Measurements from ENCODE around the gene PCP2.

DNA sequence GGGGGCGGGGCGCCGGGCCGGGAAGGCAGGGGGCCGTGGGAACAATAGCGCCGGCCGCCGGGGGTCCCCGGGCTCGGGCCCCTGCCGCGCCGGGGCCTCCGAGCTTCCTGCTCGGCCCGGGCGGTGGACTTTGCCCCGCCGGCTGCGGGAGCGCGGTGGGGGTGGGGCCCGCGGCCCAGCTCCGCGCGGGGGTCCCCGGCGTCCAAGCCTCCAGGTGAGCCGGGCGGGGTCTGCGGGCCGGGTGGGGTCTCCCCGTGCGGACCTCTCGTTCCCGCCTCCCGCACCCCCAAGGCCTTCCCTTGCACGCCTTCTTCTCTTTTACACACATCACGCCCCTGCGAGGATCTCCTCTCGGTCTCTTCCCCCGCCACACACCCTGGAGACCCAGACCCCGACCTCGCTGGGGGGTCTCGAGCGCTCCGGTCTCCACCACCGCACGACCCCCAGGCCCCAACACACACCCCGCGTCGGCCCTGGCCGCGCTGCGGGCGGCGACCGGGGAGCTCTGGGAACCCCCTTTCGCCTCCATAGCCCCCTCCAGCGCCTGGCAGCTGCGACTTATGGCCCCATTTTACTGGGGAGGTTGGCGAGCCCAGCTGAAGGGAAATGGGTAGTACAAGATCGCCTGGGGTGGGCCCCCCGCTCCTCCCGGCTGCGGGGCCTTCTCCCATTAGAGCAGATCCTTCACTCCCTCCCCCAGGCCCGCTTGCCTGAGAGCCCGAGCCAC, 37.1 kb downstream of the PCP2 start:
- TF ChIP-seq, protein P1, sequence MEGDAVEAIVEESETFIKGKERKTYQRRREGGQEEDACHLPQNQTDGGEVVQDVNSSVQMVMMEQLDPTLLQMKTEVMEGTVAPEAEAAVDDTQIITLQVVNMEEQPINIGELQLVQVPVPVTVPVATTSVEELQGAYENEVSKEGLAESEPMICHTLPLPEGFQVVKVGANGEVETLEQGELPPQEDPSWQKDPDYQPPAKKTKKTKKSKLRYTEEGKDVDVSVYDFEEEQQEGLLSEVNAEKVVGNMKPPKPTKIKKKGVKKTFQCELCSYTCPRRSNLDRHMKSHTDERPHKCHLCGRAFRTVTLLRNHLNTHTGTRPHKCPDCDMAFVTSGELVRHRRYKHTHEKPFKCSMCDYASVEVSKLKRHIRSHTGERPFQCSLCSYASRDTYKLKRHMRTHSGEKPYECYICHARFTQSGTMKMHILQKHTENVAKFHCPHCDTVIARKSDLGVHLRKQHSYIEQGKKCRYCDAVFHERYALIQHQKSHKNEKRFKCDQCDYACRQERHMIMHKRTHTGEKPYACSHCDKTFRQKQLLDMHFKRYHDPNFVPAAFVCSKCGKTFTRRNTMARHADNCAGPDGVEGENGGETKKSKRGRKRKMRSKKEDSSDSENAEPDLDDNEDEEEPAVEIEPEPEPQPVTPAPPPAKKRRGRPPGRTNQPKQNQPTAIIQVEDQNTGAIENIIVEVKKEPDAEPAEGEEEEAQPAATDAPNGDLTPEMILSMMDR (IDR thresholded peaks at IDR 0.05; ENCODE audit: low read depth, low read length), result no peak
- no peak for TF ChIP-seq POLR2A (IDR thresholded peaks at IDR 0.05; ENCODE audit: extremely low read depth, insufficient read length)
- TF ChIP-seq, protein P2, sequence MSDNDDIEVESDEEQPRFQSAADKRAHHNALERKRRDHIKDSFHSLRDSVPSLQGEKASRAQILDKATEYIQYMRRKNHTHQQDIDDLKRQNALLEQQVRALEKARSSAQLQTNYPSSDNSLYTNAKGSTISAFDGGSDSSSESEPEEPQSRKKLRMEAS (IDR thresholded peaks at IDR 0.05; ENCODE audit: low read depth, low read length), result no peak
- no peak for TF ChIP-seq MYC (IDR thresholded peaks at IDR 0.05; ENCODE audit: low read depth, low read length)

Data from NB4 (cell line).